HG03025 (cell line): ENCODE data around the gene FRAT1.
"Not testable (repeated sequence)": the region's sequence is repeated elsewhere in the genome, so short reads cannot be mapped to it uniquely, and the experiment has no call there.

Source experiments
- ATAC-seq: cut with Tn5 transposase; IDR thresholded peaks from one replicate; pipeline ENCODE4 v1.9.1; 2021; ENCODE audit warnings: mild to moderate bottlenecking, moderate library complexity; ENCODE audit not compliant: unreplicated experiment, low FRiP score

Gene FRAT1, protein sequence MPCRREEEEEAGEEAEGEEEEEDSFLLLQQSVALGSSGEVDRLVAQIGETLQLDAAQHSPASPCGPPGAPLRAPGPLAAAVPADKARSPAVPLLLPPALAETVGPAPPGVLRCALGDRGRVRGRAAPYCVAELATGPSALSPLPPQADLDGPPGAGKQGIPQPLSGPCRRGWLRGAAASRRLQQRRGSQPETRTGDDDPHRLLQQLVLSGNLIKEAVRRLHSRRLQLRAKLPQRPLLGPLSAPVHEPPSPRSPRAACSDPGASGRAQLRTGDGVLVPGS

DNA sequence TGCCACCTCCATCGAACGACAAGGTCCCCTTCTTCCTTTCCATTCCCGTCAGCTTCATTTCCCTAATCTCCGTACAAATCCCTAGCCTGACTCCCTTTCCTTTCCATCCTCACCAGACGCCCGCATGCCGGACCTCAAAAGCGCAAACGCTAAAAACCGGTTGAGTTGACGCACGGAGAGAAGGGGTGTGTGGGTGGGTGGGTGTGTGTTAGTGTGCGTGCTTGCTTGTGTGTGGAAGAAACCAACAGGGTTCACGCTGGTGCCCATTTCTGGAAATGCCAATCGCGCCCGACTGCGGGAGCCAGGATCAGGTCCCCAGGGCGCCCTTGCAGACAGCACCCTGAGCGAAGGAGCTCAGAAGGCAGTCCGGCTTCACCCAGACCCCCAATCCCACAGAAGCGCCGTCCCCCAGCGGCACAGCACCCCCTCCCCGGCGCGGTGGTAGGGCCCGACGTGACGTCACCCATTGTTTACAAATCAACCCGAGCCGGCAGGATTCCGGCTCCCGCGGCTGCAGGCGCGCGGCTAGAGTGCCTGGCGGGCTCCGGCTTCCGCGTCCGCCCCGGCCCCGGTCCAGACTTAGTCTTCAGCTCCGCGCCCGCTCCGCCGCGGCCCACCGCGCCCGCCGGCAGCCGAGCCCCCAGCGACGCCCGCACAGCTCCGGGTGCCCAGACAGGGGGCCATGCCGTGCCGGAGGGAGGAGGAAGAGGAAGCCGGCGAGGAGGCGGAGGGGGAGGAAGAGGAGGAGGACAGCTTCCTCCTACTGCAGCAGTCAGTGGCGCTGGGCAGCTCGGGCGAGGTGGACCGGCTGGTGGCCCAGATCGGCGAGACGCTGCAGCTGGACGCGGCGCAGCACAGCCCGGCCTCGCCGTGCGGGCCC is at the start of gene FRAT1:
Gene FRAT1, plus strand, starts transcription at position 500 of the 880 bp plus-strand sequence. Its CDS starts 183 bp downstream, at position 683.
- peak; percentile 76 for ATAC-seq

DNA sequence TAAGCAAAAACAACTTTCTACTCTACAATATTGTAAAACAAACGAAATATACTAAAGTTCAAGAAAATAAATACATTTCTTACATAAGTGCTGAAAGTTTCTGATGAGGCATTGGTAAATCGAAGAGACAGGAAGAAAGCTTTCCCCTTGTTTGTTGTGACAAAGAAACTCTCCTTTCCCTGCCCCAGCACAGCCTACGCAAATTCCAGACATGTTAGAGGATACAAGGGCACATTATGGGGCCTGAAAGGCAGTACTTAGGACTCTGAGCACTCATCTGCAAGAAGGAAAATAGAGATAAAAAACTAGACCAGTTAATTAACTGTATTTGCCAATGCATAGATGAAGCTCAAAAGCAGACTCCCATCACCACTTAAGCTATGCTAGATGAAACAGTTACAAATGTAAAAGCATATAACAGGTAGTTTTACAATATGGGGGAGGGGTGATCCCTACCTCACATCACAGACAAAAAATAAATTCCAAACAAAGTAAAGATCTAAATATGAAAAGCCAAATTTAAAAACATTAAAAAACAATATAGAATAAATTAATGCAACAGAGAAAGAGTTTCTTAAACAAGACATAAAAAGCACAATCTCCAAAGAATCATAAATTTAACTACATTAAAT is 48.4 kb upstream of the FRAT1 start:
- ATAC-seq = no peak

DNA sequence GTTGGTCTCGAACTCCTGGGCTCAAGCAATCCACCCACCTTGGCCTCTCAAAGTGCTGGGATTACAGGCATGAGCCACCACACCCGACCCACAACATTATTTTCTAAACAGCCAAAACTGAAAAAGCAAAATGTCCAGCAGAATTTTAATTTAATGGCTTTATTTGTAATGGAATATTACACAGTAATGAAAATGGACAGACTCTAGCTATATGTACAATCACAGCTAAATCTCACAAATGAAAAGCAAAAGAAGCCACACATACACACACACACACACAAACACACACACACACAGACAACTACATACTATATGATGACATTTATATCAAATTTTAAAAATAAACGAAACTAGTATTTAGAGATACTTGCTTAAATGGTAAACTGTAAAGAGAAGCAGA is 45.4 kb upstream of the FRAT1 start:
- no peak for ATAC-seq

DNA sequence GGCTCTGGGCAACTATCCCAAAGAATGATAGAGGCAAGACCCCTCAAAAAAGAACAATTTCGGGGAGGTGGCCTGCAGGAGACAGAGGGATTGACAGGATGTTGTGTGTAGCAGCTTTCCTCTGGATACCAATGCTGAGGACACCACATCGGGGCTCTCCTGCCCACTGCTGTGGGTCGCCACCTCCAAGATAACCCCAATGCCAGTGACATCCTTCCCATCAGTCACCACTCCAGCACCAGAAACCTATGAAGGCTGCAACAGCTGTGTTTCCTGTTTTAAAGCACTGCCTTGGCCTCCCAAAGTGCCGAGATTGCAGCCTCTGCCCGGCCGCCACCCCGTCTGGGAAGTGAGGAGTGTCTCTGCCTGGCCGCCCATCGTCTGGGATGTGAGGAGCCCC is 44.2 kb upstream of the FRAT1 start:
- ATAC-seq = no peak

DNA sequence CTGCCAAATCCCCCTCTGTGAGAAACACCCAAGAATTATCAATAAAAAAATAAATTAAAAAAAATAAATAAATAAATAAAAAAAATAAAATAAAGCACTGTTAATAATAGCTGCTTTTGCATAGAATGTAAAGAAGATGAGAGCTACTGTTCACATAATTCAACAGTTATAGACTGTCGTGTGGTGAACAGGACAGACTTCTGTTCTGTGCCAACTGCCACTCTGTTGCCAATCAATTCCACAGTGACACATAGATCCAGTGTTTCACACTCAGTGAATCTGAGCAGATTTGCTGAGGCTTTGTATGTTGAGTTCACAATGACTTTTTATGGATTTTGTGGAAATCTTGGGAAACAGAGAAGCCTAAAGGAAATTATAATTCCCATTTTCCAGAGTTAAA is 41.5 kb upstream of the FRAT1 start:
- ATAC-seq = no peak

DNA sequence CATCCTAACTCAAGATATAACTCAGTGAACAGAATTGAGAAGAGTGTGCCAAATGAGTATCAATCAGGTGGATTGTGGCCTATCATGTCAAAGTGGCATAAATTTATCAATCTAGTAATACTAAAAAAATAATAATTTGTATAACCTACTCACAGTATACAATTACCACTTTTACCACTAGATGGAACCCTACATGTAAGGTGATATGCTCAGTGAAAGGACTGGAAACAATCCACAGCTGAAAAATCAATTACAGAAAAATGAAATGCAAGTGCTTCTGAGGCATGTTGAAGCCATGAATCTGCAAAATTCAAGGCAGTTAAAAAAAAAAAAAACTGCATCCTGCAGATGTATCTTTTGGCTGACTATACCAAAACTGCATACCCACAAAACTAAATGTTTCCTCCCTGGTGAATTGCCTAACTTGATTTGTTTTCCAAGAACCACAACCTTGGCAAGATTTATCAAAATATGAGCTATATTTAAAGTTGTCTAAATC is 40.5 kb upstream of the FRAT1 start:
- no peak for ATAC-seq

DNA sequence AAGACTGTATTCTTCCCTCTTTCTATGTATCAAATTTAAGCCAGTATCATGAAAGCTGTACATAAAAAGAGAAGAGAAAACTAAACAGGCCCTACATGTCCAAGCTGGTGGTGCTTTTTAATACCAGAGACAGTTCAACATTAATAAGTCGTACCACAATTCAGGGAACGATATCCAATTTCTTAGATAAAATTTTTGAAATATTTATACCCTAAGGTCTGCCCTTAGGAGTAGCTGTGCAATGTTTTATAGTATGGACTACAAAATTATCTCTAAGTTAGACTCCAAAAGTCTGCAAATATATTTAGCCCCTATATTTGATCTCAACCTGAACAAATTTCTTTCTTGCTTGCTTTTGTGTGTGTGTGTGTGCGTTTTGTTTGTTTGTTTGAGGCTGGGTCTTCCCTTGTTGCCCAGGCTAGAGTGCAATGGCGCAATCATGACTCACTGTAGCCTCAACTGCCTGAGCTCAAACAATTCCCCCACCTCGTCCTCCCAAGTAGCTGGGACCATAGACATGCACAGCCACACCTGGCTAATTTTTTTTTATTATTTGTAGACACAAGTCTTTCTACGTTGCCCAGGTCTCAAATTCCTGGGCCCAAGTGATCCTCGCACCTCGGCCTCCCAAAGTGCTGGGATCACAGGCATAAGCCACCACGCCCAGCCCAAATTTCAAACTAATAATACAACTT is 39.8 kb upstream of the FRAT1 start:
- no peak for ATAC-seq

DNA sequence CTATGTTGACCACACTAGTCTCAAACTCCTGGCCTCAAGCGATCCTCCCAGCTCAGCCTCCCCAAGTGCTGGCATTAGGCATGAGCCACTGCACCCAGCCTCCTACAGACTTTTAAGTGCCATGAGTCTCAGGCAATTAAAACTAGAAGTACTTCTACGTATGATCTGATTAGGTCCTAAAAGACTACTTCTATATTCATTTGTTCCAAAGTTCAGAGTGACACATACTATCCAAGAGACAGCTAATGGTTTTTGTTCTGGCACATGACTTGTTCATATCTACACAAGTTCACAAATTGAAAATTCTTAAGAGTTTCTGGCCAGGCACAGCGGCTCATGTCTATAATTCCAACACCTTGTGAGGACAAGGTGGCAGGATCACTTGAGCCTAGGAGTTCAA is 38.3 kb upstream of the FRAT1 start:
- no peak for ATAC-seq

DNA sequence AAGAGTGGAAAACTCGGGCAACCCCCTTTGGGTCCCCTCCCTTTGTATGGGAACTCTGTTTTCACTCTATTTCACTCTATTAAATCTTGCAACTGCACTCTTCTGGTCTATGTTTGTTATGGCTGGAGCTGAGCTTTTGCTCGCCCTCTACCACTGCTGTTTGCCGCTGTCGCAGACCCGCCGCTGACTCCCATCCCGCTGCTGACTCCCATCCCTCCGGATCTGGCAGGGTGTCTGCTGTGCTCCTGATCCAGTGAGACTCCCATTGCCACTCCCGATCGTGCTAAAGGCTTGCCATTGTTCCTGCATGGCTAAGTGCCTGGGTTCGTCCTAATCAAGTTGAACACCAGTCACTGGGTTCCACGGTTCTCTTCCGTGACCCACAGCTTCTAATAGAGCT is 29.0 kb upstream of the FRAT1 start:
- not testable (repeated sequence) for ATAC-seq

DNA sequence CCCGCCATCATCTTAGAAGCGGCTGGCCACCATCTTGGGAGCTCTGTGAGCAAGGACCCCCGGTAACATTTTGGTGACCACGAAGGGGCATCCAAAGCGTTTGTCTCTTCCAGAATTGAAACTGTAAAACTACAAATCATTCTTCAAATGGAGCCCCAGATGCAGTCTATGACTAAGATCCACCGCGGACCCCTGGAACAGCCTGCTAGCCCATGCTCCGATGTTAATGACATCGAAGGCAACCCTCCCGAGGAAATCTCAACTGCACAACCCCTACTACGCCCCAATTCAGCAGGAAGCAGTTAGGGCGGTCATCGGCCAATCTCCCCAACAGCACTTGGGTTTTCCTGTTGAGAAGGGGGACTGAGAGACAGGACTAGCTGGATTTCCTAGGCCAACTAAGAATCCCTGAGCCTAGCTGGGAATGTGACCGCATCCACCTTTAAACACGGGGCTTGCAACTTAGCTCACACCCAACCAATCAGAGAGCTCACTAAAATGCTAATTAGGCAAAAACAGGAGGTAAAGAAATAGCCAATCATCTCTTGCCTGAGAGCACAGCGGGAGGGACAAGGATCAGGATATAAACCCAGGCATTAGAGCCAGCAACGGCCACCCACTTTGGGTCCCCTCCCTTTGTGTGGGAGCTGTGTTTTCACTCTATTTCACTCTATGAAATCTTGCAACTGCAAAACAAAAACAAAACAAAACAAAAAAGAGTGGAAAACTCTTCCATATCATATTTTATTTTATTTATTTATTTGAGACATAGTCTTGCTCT is 28.3 kb upstream of the FRAT1 start:
- ATAC-seq = not testable (repeated sequence)

DNA sequence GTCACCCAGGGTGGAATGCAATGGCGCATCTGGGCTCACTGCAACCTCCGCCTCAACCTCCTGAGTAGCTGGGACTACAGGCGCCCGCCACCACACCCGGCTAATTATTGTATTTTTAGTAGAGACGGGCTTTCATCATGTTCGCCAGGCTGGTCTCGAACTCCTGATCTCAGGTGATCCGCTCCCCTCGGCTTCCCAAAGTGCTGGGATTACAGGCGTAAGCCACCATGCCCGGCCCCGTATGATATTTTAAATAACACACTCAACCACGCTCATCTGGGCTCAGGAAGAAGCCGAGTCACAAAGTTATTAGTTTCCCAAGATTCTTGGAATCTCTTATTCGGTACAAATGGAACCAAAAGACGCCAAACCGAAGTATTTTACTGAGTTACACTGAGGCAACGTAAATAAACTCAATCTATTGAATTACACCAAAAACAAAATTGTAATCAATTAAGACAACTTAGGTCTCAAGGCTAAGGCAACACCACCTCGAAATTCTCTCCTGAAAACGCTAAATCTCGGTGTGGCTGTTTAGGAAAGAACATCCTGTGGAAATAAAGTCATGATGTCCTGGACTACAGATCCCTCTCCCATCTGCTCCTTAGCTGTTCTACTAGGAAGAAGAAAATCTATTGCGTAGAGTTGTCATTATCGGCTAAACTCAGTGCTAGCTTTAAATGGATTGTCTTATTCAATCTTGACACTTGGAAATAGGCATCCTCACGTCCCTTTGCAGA is 27.5 kb upstream of the FRAT1 start:
- ATAC-seq = no peak

DNA sequence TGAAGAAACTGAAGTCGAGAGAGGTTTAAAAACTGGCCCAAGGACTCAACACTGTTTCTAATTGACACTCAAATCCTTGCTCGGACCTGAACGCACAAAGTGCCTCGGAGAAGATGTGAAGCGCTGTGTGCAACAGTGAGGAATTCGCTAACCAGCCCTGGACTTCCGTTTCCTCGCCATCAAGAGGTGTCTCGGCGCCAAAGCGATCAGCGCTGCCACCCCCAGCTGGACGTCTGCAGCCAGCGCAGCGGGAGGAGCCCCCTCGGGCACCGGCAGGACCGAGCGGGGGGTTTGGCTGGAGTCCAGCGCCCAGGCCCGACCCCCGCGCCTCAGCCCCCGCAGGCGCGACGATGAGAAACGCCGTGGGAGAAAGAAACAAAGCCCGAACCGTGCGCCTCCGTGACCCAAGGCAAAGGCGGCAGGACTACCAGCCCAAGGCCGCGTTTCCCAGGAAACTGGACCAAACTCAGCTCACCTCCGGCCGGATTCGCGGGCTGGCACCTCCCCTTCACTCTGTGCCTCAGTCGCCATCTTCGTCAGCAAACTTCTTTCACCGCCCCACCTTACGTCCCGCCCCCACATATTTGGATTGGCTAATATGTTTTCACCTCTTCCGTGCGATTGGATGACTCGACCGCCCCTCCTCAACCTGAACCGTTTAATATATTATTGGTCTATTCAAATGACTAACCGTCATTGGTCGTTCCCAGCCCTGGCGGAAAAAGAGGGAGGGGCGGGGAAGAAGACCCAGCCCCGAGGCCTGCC is 26.8 kb upstream of the FRAT1 start, which contains the start of gene ARHGAP19:
Gene ARHGAP19, minus strand, starts transcription at position 541 of the 765 bp plus-strand sequence. Its CDS starts 10 bp downstream, at position 531.
- peak; percentile 95 for ATAC-seq

DNA sequence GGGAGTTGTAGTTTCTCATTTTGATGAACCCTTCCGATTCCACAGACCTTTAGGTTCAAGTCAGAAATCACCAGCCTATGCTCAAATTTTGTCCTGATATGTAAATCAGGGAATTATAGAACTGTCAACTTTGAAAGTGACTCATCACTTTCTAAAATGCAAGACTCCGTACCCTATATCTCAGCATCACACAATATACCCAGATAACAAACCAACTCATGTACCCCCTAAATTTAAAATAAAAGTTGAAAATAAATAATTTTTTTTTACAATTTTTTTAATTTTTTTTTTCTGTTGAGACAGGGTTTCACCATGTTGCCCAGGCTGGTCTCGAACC is 26.2 kb upstream of the FRAT1 start:
- ATAC-seq = no peak

DNA sequence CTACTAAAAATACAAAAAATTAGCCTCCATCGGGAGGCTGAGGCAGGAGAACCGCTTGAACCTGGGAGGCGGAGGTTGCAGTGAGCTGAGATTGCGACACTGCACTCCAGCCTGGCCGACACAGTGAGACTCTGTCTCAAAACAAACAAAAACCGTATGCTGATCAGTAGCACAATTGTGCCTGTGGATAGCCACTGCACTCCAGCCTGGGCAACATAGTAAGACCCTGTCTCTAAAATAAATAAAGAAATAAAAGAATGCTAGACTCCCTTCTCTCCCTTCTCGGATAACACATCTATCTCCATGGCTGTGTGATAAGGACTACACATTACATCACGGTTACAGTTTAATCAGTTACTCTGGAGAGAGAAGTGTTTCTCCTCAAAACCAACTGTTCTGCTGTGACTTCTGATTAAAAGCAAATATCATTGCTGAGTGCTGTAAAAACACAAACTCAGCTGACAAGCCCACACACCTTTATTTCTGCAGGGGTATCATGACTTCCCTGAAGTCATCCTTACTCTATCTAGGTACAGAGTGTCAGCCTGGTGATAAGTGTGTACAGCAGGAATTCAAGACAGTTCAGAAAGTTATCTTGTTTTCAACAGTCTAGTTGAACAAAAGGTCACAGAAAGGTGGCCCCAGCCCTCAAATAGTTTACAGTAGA is 21.4 kb upstream of the FRAT1 start:
- ATAC-seq = no peak

DNA sequence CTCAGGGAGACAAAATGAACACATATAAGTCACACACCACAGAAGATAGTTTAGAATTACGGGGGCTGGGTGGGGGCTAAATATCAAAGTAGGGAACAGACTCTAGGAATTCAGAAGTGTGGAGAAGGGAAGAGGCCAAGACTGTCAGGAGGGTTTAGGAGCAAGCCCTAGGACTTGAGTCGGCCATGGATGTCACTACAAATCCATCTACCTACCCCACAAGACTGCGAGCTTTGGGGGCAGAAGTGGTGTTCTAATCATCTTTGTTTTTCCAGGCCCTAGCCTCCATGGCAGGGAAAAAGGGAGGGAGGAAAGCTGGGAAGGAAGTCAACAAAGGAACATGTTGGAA is 20.9 kb upstream of the FRAT1 start:
- no peak for ATAC-seq

DNA sequence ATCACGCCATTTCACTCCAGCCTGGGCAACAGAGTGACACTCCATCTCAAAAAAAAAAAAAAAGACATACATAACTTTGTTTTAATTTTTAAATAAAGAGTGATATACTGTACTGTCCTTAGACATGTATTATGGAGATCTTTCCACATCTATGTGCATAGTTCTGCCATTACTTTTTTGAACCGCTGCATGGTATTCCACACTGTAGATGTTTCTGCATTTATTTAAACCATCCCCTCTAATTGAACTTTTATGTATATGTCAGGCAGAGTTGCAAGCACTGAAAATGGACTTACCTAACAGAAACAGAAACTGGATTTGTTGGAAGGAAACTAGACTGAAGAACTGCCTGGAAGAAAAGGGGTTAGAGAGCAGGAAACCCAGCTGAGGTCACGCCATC is 18.1 kb upstream of the FRAT1 start:
- no peak for ATAC-seq

DNA sequence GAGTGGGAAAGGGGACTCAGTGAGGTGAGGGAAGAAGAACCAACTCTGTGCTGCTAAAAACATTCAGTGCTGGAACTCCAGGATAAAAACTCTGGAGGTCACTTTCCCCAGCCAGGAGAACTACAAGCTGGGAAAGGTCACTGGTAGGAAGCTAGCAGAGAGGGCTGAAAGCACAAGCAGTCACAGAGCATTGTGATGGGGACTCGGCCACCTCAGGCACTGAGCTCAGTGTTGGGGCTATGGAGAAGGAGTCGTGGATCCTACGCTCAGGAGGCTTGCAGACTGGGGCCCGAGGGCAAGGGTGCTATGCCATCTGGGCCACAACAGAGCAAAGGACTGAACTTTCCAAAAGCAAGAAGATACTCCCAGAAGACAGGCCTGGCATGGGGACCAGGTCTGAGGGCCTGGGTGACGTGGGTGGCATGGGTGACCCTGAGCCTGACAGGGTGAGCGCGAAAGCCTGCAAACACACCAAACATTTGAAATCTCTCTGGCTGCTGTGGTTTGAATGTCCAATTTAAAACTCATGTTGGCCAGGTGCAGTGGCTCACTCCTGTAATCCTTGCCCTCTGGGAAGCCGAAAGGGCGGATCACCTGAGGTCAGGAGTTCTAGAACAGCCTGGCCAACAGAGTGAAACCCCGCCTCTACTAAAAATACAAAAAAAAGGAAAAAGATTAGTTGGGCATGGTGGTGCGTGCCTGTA is 16.8 kb upstream of the FRAT1 start:
- no peak for ATAC-seq
